ENCODE results near the gene MBTD1.
A peak's percentile ranks its signal among the peaks of the same experiment; 100 is the strongest.

Gene MBTD1

DNA sequence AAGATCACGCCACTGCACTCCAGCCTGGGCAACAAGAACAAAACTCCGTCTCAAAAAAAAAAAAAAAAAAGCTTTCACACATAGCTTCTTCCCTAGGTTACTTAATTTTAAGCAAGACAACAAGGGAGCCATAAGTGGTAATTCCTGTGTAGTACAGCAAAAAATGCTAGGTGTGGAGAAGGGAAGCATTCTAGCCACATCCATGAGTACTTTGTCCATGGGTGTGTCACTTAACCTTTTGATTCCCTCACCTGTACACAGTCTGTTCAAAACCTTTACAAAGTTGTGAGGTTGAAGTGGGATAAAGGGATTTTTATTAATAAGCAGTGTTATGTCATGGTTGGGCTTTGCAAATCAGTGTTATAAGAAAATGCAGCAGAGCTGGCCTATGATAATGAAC is 89.1 kb downstream of the MBTD1 start:
- DNase-seq (ENCODE audit: low spot score), result no peak

DNA sequence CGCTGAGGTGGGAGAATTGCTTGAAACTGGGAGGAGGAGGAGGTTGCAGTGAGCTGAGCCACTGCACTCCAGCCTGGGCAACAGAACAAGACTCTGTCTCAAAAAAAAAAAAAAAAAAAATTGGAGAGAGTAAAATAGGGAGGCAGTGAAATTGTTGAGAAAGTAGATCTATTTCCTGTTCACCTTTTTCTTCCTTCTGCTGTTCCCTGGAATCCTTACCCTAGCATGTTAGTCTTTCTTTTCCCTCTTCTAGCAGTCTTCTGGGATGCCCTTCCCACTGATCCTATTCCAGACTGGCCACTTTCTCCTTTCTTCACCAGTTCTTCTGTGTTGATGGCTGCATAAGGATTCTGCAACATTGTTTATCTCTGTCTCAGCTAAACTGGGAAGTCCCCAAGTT is 90.5 kb downstream of the MBTD1 start:
- DNase-seq (ENCODE audit: low spot score), result no peak
- Histone ChIP-seq H3K27ac (no peak overlapping the region), H3K4me3 (no peak overlapping the region)
- TF ChIP-seq, protein P1, sequence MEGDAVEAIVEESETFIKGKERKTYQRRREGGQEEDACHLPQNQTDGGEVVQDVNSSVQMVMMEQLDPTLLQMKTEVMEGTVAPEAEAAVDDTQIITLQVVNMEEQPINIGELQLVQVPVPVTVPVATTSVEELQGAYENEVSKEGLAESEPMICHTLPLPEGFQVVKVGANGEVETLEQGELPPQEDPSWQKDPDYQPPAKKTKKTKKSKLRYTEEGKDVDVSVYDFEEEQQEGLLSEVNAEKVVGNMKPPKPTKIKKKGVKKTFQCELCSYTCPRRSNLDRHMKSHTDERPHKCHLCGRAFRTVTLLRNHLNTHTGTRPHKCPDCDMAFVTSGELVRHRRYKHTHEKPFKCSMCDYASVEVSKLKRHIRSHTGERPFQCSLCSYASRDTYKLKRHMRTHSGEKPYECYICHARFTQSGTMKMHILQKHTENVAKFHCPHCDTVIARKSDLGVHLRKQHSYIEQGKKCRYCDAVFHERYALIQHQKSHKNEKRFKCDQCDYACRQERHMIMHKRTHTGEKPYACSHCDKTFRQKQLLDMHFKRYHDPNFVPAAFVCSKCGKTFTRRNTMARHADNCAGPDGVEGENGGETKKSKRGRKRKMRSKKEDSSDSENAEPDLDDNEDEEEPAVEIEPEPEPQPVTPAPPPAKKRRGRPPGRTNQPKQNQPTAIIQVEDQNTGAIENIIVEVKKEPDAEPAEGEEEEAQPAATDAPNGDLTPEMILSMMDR (IDR thresholded peaks at IDR 0.05), result no peak

More for the DNA sequence above, 89.1 kb downstream of the MBTD1 start:
- TF ChIP-seq, protein P1 (IDR thresholded peaks at IDR 0.05), result no peak
- H3K4me3 ChIP-seq, result no peak overlapping the region
- no peak overlapping the region for H3K27ac ChIP-seq

DNA sequence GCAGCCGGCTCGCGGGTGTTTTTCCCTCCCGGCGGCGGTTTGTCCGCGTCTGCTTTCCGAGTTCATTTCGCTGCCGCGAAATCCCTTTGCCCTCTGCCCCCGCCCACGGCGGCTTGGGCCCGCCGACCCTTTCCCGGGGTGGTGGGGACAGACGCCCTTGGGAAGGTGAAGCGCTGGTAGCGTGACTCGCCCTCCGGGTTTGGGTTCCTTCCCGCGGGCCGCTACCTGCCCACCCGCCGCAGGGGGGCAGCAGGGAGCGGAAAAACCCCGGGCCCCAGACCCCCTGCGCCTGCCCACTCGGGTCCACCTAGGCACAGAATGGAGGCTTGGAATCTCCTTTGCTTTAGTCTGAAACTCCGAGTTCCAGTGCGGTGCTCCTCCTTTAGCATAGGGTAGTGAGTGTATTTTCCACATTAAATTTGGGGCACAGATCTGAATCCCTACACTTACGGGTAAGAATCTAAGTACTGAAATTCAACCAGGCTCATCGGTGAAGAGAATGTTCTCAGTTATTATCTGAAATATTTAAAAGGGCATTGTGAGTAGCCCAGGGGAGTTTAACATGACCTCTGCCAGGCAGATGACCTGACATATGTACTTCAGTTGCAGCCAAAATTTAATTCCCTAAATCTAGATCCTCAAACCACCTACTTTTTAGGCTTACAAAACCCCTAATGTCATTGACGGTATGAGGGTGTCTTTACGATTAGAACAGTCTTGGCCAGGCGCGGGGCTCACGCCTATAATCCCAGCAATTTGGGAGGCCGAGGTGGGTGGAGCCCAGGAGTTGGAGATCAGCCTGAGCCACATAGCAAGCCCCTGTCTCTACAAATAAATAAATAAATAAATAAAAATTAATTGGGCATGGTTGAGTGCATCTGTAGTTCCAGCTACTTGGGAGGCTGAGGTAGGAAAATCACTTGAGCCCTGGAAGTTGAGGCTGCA is 92.6 kb downstream of the MBTD1 start:
- TF ChIP-seq, protein P1 (IDR thresholded peaks at IDR 0.05), result no peak
- Histone ChIP-seq H3K27ac (peak overlapping the region; percentile 21 to 92), H3K4me3 (peak overlapping the region; percentile 88)
- no peak for DNase-seq (ENCODE audit: low spot score)

DNA sequence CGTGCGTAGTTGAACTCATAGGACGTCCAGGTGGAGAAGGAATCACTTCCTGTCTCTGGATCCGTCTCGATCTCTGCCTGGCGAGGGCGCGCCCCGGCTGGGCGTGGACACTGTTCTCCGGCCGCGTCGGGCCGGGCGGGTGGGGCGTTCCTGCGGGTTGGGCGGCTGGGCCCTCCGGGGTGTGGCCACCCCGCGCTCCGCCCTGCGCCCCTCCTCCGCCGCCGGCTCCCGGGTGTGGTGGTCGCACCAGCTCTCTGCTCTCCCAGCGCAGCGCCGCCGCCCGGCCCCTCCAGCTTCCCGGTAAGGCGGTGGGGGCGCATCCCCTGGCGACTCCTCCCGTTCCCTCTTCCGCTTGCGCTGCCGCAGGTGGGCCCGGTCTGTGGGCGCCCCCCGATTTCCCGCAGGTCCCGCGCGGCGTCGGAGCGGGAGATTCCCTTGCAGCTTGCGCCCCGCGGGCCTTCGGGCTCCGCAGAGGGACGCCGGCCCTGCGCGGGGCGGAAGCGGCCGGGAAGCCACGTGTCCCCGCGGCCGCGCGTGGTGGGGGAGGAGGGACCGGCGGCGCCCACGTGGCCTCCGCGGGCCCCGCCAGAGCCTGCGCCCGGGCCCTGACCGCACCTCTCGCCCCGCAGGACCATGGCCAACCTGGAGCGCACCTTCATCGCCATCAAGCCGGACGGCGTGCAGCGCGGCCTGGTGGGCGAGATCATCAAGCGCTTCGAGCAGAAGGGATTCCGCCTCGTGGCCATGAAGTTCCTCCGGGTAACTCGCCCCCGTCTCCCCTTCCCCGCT is 93.5 kb downstream of the MBTD1 start, which contains the start of gene NME2:
Gene NME2 (plus strand): TSS at position 214 of the 789 bp plus-strand sequence. CDS start 420 bp downstream, at position 634.
- Histone ChIP-seq H3K4me3 (peak within 1 kb of the TSS; percentile 88), H3K27ac (peak within 1 kb of the TSS; percentile 92 to 93)
- TF ChIP-seq, protein P1 (IDR thresholded peaks at IDR 0.05), result no peak
- peak; percentile 92 for DNase-seq (ENCODE audit: low spot score)

DNA sequence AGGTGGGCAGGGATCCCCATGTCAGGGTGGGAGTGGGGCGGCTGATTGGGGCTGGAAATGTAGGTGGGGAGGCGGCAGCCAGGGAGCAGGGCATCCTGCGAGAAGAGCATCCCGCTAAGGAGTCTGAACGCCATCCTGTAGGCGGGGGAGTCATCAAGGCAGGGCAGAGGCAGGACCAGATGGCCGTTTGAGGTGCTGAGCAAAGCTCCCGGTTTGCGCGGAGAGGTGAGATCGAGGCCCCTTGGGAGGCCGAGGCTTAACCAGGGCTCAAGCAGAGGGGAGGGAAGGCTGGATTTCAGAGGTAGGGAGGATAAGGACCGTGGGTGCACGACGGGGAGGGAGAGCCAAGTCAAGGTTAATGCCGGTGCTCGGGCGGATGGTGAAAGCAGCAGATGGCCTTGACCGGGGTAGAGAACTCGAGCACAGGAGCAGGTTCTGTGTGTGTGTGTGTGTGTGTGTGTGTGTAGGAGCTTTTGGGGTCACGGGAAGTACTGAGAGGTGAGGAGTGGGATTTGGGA is 94.1 kb downstream of the MBTD1 start:
- TF ChIP-seq, protein P1 (IDR thresholded peaks at IDR 0.05), result no peak
- H3K27ac ChIP-seq, result peak overlapping the region; percentile 92 to 93
- peak overlapping the region; percentile 88 for H3K4me3 ChIP-seq
- no peak for DNase-seq (ENCODE audit: low spot score)

DNA sequence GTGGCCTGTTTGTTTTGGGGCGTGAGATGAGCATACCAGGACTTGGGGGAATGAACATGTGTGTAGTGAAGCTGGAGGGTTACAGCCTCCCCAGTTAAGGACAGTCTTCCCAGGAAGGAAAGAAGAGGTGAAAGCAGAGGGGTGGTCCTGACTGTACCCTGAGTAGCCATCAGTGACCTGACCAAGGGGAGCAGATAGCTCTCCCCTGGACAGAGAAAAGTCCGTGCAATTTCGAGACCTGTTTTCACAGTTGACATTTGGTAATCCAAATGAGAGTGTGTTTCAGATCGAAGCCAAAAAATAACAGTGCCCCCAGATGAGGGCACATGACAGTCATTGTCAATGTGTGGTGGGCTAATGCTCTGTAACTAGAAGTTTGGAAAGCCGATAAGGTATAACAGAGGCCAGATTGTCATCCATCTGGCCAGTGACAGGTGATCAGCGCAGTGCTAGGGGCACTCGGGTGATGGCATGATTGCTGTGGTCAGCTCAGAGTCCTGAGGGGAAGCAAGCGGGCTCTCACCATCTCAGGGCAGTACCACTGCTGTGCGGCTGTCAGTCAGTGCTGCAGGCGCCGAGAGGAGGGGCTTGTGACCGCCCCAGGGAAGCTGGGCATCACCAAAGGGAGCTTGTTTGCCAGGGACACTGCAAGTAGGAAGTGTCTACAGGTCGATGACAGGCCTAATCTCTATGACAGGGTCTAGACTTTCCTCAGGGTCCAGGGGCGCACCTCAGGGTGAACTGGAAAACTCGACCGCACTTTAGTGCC is 94.8 kb downstream of the MBTD1 start:
- peak overlapping the region; percentile 88 for H3K4me3 ChIP-seq
- TF ChIP-seq, protein P1 (IDR thresholded peaks at IDR 0.05), result no peak
- H3K27ac ChIP-seq, result peak overlapping the region; percentile 92 to 93
- DNase-seq (ENCODE audit: low spot score), result no peak
